K562 (cell line): ENCODE measurements around the gene GATAD2B. TPM values are rescaled to one million over a fixed set of nuclear protein-coding genes. Genes with fewer than 3 reads are reported as not detected.

Source experiments
- BHLHE40 ChIP-seq: IDR thresholded peaks from 2 replicates; pipeline ENCODE4 v1.6.1; 2011; ENCODE audit warnings: low read length, improper control_type of control experiment
- EWSR1 ChIP-seq: fragments of 450-650 bp; IDR thresholded peaks from 2 replicates; pipeline ENCODE4 v1.6.1; 2018; ENCODE audit warnings: borderline replicate concordance, mild to moderate bottlenecking, low read depth, moderate library complexity; ENCODE audit not compliant: partially characterized antibody
- FOXJ3 ChIP-seq: sonication (generic); formaldehyde crosslinking; IDR thresholded peaks from 2 replicates; pipeline ENCODE4 v1.4.0; 2020; ENCODE audit warnings: mild to moderate bottlenecking, missing genetic modification reagents
- FOXK1 ChIP-seq: sonication (generic); formaldehyde crosslinking; IDR thresholded peaks from 2 replicates; pipeline ENCODE4 v1.8.0; 2022; ENCODE audit warnings: missing genetic modification reagents, mild to moderate bottlenecking, borderline replicate concordance
- GABPB1 ChIP-seq: sonication (generic); formaldehyde crosslinking; IDR thresholded peaks from 2 replicates; pipeline ENCODE4 v1.8.0; 2022; ENCODE audit warnings: mild to moderate bottlenecking, missing genetic modification reagents
- KHSRP ChIP-seq: fragments of 450-650 bp; IDR thresholded peaks from 2 replicates; pipeline ENCODE4 v1.6.1; 2017
- MYC ChIP-seq, 2 experiments: fragments of 250-450 bp in 1 of 2; sonication (Bioruptor Pico) in 1 of 2; IDR thresholded peaks; 2 replicates each; pipeline versions ENCODE4 v1.5.1 to v1.6.1; 2012 to 2021; ENCODE audit warnings: low read depth in 2 of 2, borderline replicate concordance in 1 of 2, improper control_type of control experiment in 1 of 2, low read length in 1 of 2, mild to moderate bottlenecking in 1 of 2, moderate library complexity in 1 of 2
- ZEB2 ChIP-seq: fragments of 450-650 bp; IDR thresholded peaks from 2 replicates; pipeline ENCODE4 v1.6.1; 2016
- polyA plus RNA-seq, 8 experiments: library from polyadenylated mRNA; depleted of rRNA in 4 of 8; stranded (reverse) in 5 of 8; unstranded in 3 of 8; fragments of >200 nt; fragmentation: Nextera tagmentation in 2 of 8; fragmentation: Illumina TruSeq in 1 of 8; extraction: Ambion mirVana in 2 of 8; extraction: Trizol in 1 of 8; gene quantifications; 2 replicates each; pipeline versions ENCODE4 v1.2.1 to v1.2.3, GENCODE V29; 2011 to 2014; ENCODE audit warnings: inconsistent platforms in 1 of 8, missing spikeins in 1 of 8
- total RNA-seq, 7 experiments: library from RNA; depleted of rRNA in 6 of 7; stranded (reverse); fragments of >200 nt in 6 of 7; fragmentation: Illumina TruSeq in 2 of 7; extraction: Trizol in 2 of 7; gene quantifications; 2 replicates each; pipeline versions ENCODE4 v1.2.1 to v1.2.3, GENCODE V29; 2011 to 2021; ENCODE audit warnings: low replicate concordance in 1 of 7
- TF ChIP-seq, protein P1 (sequence below), 2 experiments: fragments of 450-650 bp; conservative IDR thresholded peaks; 2 replicates each; pipeline ENCODE4 v1.6.1; 2017; ENCODE audit warnings: mild to moderate bottlenecking in 2 of 2, moderate library complexity in 2 of 2
- TF ChIP-seq, protein P2 (sequence below): fragments of 250-450 bp; sonication (Bioruptor Pico); IDR thresholded peaks from 2 replicates; pipeline ENCODE4 v1.4.0; 2020; ENCODE audit warnings: mild to moderate bottlenecking, moderate library complexity
- TF ChIP-seq, protein P3 (sequence below): fragments of 450-650 bp; conservative IDR thresholded peaks from 2 replicates; pipeline ENCODE4 v1.6.1; 2016; ENCODE audit warnings: missing genetic modification characterization, low read depth, mild to moderate bottlenecking, control low read depth, missing compliant biosample characterization
- TF ChIP-seq, protein P4 (sequence below), 3 experiments: fragments of 200-800 bp in 1 of 3; sonication (Bioruptor generic) in 1 of 3; sonication (generic) in 1 of 3; formaldehyde crosslinking in 1 of 3; IDR thresholded peaks; 2 replicates each; pipeline versions ENCODE4 v1.6.1 to v1.8.0; 2016 to 2022; ENCODE audit warnings: mild to moderate bottlenecking in 2 of 3, missing compliant biosample characterization in 2 of 3, missing genetic modification characterization in 2 of 3, missing genetic modification reagents in 1 of 3
- TF ChIP-seq, protein P5 (sequence below): fragments of 450-650 bp; IDR thresholded peaks from 2 replicates; pipeline ENCODE4 v1.6.1; 2017; ENCODE audit warnings: antibody characterized with exemption
- TF ChIP-seq, protein P6 (sequence below): fragments of 450-650 bp; formaldehyde crosslinking; IDR thresholded peaks from 2 replicates; pipeline ENCODE4 v1.4.0; 2020; ENCODE audit warnings: mild to moderate bottlenecking

The GATAD2B gene
- total and polyA plus RNA-seq, 9 of the 15 experiments (the other 6 are each of a cell fraction or from before 2014, with no cell fraction given) = 1.5 to 40.2 (median 4.9) TPM

DNA sequence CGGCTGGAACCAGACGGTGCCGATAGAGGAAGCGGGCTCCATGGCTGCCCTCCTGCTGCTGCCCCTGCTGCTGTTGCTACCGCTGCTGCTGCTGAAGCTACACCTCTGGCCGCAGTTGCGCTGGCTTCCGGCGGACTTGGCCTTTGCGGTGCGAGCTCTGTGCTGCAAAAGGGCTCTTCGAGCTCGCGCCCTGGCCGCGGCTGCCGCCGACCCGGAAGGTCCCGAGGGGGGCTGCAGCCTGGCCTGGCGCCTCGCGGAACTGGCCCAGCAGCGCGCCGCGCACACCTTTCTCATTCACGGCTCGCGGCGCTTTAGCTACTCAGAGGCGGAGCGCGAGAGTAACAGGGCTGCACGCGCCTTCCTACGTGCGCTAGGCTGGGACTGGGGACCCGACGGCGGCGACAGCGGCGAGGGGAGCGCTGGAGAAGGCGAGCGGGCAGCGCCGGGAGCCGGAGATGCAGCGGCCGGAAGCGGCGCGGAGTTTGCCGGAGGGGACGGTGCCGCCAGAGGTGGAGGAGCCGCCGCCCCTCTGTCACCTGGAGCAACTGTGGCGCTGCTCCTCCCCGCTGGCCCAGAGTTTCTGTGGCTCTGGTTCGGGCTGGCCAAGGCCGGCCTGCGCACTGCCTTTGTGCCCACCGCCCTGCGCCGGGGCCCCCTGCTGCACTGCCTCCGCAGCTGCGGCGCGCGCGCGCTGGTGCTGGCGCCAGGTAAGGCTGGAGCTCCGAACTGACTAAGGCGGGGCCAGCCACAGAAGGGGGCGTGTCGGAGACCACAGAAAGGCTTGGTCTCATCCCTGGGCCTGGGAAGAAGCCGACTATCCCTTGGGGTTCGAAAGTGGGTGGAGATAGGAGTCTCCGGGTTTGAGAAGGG, 147.1 kb downstream of the GATAD2B start (continued):
- peak; percentile 20; the same call in 1 of the 2 replicates for TF ChIP-seq GABPB1 (CRISPR knock-in tag)
- no peak for TF ChIP-seq FOXK1 (CRISPR knock-in tag)
- no peak for TF ChIP-seq BHLHE40
- TF ChIP-seq, protein P1, sequence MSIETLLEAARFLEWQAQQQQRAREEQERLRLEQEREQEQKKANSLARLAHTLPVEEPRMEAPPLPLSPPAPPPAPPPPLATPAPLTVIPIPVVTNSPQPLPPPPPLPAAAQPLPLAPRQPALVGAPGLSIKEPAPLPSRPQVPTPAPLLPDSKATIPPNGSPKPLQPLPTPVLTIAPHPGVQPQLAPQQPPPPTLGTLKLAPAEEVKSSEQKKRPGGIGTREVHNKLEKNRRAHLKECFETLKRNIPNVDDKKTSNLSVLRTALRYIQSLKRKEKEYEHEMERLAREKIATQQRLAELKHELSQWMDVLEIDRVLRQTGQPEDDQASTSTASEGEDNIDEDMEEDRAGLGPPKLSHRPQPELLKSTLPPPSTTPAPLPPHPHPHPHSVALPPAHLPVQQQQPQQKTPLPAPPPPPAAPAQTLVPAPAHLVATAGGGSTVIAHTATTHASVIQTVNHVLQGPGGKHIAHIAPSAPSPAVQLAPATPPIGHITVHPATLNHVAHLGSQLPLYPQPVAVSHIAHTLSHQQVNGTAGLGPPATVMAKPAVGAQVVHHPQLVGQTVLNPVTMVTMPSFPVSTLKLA (conservative IDR thresholded peaks at IDR 0.05) = peak in 1 of 2 experiments; percentile 30; a peak in 1 of 4 replicates
- TF ChIP-seq KHSRP = no peak
- TF ChIP-seq ZEB2 = 0 out of 2 replicates have a peak, but pooled peaks have one; percentile 22
- TF ChIP-seq, protein P2, sequence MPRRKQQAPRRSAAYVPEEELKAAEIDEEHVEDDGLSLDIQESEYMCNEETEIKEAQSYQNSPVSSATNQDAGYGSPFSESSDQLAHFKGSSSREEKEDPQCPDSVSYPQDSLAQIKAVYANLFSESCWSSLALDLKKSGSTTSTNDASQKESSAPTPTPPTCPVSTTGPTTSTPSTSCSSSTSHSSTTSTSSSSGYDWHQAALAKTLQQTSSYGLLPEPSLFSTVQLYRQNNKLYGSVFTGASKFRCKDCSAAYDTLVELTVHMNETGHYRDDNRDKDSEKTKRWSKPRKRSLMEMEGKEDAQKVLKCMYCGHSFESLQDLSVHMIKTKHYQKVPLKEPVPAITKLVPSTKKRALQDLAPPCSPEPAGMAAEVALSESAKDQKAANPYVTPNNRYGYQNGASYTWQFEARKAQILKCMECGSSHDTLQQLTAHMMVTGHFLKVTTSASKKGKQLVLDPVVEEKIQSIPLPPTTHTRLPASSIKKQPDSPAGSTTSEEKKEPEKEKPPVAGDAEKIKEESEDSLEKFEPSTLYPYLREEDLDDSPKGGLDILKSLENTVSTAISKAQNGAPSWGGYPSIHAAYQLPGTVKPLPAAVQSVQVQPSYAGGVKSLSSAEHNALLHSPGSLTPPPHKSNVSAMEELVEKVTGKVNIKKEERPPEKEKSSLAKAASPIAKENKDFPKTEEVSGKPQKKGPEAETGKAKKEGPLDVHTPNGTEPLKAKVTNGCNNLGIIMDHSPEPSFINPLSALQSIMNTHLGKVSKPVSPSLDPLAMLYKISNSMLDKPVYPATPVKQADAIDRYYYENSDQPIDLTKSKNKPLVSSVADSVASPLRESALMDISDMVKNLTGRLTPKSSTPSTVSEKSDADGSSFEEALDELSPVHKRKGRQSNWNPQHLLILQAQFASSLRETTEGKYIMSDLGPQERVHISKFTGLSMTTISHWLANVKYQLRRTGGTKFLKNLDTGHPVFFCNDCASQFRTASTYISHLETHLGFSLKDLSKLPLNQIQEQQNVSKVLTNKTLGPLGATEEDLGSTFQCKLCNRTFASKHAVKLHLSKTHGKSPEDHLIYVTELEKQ (CRISPR knock-in tag) = no peak
- TF ChIP-seq MYC (IDR thresholded peaks at IDR 0.05; ENCODE audit: low read depth, low read length) = 0 out of 2 replicates have a peak, but pooled peaks have one; percentile 42
- TF ChIP-seq MYC (CRISPR knock-in tag; IDR thresholded peaks at IDR 0.05; ENCODE audit: borderline replicate concordance, low read depth) = no peak
- no peak for TF ChIP-seq EWSR1
- TF ChIP-seq, protein P3, sequence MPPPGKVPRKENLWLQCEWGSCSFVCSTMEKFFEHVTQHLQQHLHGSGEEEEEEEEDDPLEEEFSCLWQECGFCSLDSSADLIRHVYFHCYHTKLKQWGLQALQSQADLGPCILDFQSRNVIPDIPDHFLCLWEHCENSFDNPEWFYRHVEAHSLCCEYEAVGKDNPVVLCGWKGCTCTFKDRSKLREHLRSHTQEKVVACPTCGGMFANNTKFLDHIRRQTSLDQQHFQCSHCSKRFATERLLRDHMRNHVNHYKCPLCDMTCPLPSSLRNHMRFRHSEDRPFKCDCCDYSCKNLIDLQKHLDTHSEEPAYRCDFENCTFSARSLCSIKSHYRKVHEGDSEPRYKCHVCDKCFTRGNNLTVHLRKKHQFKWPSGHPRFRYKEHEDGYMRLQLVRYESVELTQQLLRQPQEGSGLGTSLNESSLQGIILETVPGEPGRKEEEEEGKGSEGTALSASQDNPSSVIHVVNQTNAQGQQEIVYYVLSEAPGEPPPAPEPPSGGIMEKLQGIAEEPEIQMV (tag) = no peak
- TF ChIP-seq, protein P4, sequence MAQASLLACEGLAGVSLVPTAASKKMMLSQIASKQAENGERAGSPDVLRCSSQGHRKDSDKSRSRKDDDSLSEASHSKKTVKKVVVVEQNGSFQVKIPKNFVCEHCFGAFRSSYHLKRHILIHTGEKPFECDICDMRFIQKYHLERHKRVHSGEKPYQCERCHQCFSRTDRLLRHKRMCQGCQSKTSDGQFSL (CRISPR knock-in tag; IDR thresholded peaks at IDR 0.05) = no peak
- TF ChIP-seq, protein P4 (tag; IDR thresholded peaks at IDR 0.05) = no peak
- no peak for TF ChIP-seq FOXJ3 (CRISPR knock-in tag)
- TF ChIP-seq, protein P5, sequence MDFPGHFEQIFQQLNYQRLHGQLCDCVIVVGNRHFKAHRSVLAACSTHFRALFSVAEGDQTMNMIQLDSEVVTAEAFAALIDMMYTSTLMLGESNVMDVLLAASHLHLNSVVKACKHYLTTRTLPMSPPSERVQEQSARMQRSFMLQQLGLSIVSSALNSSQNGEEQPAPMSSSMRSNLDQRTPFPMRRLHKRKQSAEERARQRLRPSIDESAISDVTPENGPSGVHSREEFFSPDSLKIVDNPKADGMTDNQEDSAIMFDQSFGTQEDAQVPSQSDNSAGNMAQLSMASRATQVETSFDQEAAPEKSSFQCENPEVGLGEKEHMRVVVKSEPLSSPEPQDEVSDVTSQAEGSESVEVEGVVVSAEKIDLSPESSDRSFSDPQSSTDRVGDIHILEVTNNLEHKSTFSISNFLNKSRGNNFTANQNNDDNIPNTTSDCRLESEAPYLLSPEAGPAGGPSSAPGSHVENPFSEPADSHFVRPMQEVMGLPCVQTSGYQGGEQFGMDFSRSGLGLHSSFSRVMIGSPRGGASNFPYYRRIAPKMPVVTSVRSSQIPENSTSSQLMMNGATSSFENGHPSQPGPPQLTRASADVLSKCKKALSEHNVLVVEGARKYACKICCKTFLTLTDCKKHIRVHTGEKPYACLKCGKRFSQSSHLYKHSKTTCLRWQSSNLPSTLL = no peak
- TF ChIP-seq, protein P6, sequence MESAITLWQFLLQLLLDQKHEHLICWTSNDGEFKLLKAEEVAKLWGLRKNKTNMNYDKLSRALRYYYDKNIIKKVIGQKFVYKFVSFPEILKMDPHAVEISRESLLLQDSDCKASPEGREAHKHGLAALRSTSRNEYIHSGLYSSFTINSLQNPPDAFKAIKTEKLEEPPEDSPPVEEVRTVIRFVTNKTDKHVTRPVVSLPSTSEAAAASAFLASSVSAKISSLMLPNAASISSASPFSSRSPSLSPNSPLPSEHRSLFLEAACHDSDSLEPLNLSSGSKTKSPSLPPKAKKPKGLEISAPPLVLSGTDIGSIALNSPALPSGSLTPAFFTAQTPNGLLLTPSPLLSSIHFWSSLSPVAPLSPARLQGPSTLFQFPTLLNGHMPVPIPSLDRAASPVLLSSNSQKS = no peak
